ENCODE measurements around the gene TMEM184A.

Gene TMEM184A

GRCh38 chr7:1557771-1558170 lies 1.8 kb upstream of the TMEM184A start:
- no peak overlapping the region for H3K4me3 ChIP-seq (ENCODE audit: low read length)
- DNase-seq (ENCODE audit: low read depth, low spot score): no peak

GRCh38 chr7:1557006-1557405 lies 1.0 kb upstream of the TMEM184A start:
- no peak overlapping the region for H3K4me3 ChIP-seq (ENCODE audit: low read length)
- no peak for DNase-seq (ENCODE audit: low read depth, low spot score)

GRCh38 chr7:1555046-1555812 lies 776 bp downstream of the TMEM184A start:
- no peak overlapping the region for H3K4me3 ChIP-seq (ENCODE audit: low read length)
- DNase-seq (ENCODE audit: low read depth, low spot score): no peak

GRCh38 chr7:1554333-1555045 lies 1.5 kb downstream of the TMEM184A start:
- no peak overlapping the region for H3K4me3 ChIP-seq (ENCODE audit: low read length)
- DNase-seq (ENCODE audit: low read depth, low spot score): no peak

- no peak overlapping the region for H3K4me3 ChIP-seq (ENCODE audit: low read length)
- DNase-seq (ENCODE audit: low read depth, low spot score): no peak
Observed at GRCh38 chr7:1553512-1554210, 2.3 kb downstream of the TMEM184A start.

- no peak for DNase-seq (ENCODE audit: low read depth, low spot score)
- no peak overlapping the region for H3K4me3 ChIP-seq (ENCODE audit: low read length)
Observed at GRCh38 chr7:1552200-1552599, 3.8 kb downstream of the TMEM184A start.

- DNase-seq (ENCODE audit: low read depth, low spot score): no peak
- H3K4me3 ChIP-seq (ENCODE audit: low read length): no peak overlapping the region
Observed at GRCh38 chr7:1550846-1551155, 5.2 kb downstream of the TMEM184A start.

- H3K4me3 ChIP-seq (ENCODE audit: low read length): no peak overlapping the region
- DNase-seq (ENCODE audit: low read depth, low spot score): no peak
Observed at GRCh38 chr7:1550005-1550845, 5.8 kb downstream of the TMEM184A start.

GRCh38 chr7:1549357-1550004 lies 6.5 kb downstream of the TMEM184A start:
- H3K4me3 ChIP-seq (ENCODE audit: low read length): no peak overlapping the region
- DNase-seq (ENCODE audit: low read depth, low spot score): no peak

GRCh38 chr7:1548944-1549343 lies 7.1 kb downstream of the TMEM184A start:
- H3K4me3 ChIP-seq (ENCODE audit: low read length): no peak overlapping the region
- DNase-seq (ENCODE audit: low read depth, low spot score): no peak

- H3K4me3 ChIP-seq (ENCODE audit: low read length): no peak overlapping the region
- DNase-seq (ENCODE audit: low read depth, low spot score): no peak
Observed at GRCh38 chr7:1548438-1548831, 7.6 kb downstream of the TMEM184A start.

- no peak overlapping the region for H3K4me3 ChIP-seq (ENCODE audit: low read length)
- no peak for DNase-seq (ENCODE audit: low read depth, low spot score)
Observed at GRCh38 chr7:1547777-1548437, 8.1 kb downstream of the TMEM184A start.

- no peak for DNase-seq (ENCODE audit: low read depth, low spot score)
Observed at GRCh38 chr7:1546909-1547776, 8.9 kb downstream of the TMEM184A start.

GRCh38 chr7:1546274-1546908 lies 9.6 kb downstream of the TMEM184A start:
- DNase-seq (ENCODE audit: low read depth, low spot score): no peak
- H3K4me3 ChIP-seq (ENCODE audit: low read length): no peak overlapping the region

More at GRCh38 chr7:1546909-1547776, 8.9 kb downstream of the TMEM184A start:
- no peak overlapping the region for H3K4me3 ChIP-seq (ENCODE audit: low read length)

- no peak for DNase-seq (ENCODE audit: low read depth, low spot score)
- H3K4me3 ChIP-seq (ENCODE audit: low read length): no peak overlapping the region
Observed at GRCh38 chr7:1545417-1546246, 10.4 kb downstream of the TMEM184A start.

GRCh38 chr7:1544896-1545416 lies 11.0 kb downstream of the TMEM184A start:
- no peak for DNase-seq (ENCODE audit: low read depth, low spot score)
- no peak overlapping the region for H3K4me3 ChIP-seq (ENCODE audit: low read length)

All from Jurkat, Clone E6-1 (cell line).